ENCODE measurements around the gene ZNF160.
A peak's percentile ranks its signal among the peaks of the same experiment; 100 is the strongest.

ZNF160 gene

DNA sequence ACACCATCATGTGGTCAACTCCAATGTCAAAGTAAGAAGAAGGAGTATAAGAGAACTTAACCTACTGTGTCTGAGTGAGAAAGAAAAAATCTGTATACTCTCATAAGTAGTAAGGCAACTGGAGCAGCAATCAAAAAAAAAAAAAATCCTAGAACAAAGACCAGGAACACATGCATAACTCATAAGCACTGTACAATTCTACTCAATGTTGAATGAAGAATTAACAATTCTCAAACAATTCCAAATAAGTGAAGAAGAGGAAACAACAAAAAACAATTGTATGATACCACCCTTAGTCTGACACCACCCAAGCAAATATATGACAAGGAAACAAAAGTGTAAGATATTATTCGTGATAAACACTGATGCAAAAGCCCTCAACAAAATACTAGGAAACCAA, 24.6 kb downstream of the ZNF160 start:
- DNase-seq (ENCODE audit: low read depth, low spot score): no peak
- in situ Hi-C loops (cut with HindIII; ENCODE audit: low sequenced_read_pairs): no loop called here
- TF ChIP-seq, protein P1, sequence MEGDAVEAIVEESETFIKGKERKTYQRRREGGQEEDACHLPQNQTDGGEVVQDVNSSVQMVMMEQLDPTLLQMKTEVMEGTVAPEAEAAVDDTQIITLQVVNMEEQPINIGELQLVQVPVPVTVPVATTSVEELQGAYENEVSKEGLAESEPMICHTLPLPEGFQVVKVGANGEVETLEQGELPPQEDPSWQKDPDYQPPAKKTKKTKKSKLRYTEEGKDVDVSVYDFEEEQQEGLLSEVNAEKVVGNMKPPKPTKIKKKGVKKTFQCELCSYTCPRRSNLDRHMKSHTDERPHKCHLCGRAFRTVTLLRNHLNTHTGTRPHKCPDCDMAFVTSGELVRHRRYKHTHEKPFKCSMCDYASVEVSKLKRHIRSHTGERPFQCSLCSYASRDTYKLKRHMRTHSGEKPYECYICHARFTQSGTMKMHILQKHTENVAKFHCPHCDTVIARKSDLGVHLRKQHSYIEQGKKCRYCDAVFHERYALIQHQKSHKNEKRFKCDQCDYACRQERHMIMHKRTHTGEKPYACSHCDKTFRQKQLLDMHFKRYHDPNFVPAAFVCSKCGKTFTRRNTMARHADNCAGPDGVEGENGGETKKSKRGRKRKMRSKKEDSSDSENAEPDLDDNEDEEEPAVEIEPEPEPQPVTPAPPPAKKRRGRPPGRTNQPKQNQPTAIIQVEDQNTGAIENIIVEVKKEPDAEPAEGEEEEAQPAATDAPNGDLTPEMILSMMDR (IDR thresholded peaks at IDR 0.05; ENCODE audit: low read depth, low read length): no peak
- no peak overlapping the region for H3K4me3 ChIP-seq (ENCODE audit: low read depth, low read length)

DNA sequence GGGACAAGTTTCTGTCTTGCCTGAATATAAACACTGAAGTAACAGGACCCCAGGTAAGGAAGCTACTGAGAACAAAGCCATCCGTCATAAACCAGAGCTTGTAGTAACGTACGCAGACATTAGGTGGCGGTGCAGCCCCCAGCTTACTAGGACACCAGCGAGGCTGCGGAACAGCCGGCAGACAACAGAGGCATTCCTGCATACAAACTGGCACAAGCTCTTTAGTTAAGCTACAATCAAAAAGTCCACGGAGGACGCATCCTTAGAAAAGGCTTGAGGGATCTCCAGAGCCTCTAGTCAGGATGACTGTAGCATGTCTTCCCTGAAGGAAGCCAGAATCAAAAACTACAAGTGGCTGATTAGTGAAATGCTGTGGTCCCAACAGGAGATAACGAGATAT, 26.2 kb downstream of the ZNF160 start:
- peak; percentile 45 for DNase-seq (ENCODE audit: low read depth, low spot score)
- TF ChIP-seq, protein P1 (IDR thresholded peaks at IDR 0.05; ENCODE audit: low read depth, low read length): peak; percentile 63
- in situ Hi-C loops (cut with HindIII; ENCODE audit: low sequenced_read_pairs): no loop called here
- H3K4me3 ChIP-seq (ENCODE audit: low read depth, low read length): no peak overlapping the region

DNA sequence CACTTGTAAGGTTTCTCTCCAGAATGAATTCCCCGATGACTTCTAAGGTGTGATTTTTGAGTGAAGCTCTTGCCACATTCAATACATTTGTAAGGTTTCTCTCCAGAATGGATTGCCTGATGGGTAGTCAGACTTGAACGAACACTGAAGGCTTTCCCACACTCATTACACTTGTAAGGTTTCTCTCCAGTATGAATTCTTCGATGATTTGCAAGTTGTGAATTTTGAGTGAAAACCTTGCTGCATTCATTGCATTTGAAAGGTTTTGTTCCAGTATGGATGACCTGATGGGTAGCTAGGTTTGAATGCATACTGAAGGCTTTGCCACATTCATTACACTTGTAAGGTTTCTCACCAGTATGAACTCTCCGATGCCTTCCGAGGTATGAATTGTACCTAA, 34.4 kb downstream of the ZNF160 start:
- TF ChIP-seq, protein P1 (IDR thresholded peaks at IDR 0.05; ENCODE audit: low read depth, low read length): no peak
- no peak for DNase-seq (ENCODE audit: low read depth, low spot score)
- in situ Hi-C loops (cut with HindIII; ENCODE audit: low sequenced_read_pairs): no loop called here

DNA sequence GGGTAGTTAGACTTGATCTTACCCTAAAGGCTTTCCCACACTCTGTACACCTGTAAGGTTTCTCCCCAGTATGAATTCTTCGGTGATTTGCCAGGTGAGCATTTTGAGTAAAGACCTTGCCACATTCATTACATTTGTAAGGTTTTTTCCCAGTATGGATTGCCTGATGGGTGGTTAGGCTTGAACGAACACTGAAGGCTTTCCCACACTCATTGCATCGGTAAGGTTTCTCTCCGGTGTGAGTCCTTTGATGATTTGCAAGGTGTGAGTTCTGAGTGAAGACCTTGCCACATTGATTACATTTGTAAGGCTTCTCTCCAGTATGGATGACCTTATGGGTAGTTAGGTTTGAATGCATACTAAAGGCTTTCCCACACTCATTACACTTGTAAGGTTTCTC, 35.0 kb downstream of the ZNF160 start:
- no peak for DNase-seq (ENCODE audit: low read depth, low spot score)
- in situ Hi-C loops (cut with HindIII; ENCODE audit: low sequenced_read_pairs): no loop called here
- TF ChIP-seq, protein P1 (IDR thresholded peaks at IDR 0.05; ENCODE audit: low read depth, low read length): no peak
- no peak overlapping the region for H3K4me3 ChIP-seq (ENCODE audit: low read depth, low read length)

More for the DNA sequence above, 34.4 kb downstream of the ZNF160 start:
- H3K4me3 ChIP-seq (ENCODE audit: low read depth, low read length): no peak overlapping the region

DNA sequence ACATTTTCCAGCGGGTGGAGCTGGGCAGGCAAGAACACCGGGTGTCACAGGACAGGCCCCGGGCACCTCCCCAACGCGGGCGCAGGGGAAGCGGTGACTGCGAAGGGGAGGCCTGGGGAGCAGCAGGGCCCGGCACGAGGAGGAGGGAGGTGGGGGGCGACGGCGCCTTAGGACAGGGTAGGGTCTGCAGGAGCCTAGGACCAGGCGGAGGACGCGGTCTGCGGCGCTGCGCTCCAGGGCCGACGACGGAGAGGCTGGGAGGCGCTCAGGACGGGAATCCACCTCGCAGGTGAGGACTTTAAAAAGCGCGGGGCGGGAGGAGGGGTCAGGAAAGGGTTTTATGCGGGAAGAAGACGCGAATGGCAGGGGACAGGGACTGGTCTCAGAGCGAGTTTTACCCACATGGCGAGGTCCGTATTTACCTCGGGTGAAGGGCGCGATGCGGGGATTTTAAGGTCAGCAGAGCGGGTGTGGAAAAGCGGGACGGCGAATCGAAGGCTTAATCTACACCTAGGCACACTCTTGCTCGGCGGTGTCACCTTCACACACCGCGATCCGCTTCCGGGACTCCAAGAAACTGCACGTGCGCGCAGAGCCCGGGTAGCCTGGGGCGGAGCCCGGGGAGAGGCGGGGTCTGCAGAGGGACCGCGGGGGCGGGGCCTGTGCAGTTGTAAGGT, 45.2 kb downstream of the ZNF160 start:
- no peak for DNase-seq (ENCODE audit: low read depth, low spot score)
- TF ChIP-seq, protein P1 (IDR thresholded peaks at IDR 0.05; ENCODE audit: low read depth, low read length): no peak
- H3K4me3 ChIP-seq (ENCODE audit: low read depth, low read length): peak overlapping the region; percentile 18
- in situ Hi-C loops (cut with HindIII; ENCODE audit: low sequenced_read_pairs): no loop called here

DNA sequence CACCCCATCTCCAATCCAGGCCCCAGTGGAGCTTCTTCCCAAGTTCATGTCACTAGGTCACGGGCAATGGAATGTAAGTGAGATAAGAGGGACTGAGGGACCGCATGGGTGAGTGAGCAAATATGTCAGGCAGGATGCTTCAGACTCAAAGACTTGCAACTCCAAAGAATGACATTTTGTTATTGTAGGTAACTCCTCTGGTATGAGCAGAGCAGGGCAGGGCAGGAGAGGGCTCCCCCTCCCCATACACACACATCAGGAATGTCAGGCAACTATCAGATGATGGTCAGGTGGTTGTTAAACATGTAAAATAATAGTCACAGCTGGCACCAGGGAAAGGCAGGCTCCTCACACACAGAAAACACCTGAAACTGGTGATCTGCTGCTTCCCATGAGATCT, 48.1 kb downstream of the ZNF160 start:
- DNase-seq (ENCODE audit: low read depth, low spot score): no peak
- no peak overlapping the region for H3K4me3 ChIP-seq (ENCODE audit: low read depth, low read length)
- in situ Hi-C loops (cut with HindIII; ENCODE audit: low sequenced_read_pairs): no loop called here
- TF ChIP-seq, protein P1 (IDR thresholded peaks at IDR 0.05; ENCODE audit: low read depth, low read length): no peak
